Smooth muscle cell (in vitro differentiated cells): ENCODE measurements around the gene RNH1. TPM values are rescaled to one million over a fixed set of nuclear protein-coding genes. Genes with fewer than 3 reads are reported as not detected.
"Not testable (repeated sequence)": the region's sequence is repeated elsewhere in the genome, so short reads cannot be mapped to it uniquely, and the experiment has no call there.

Experiments used
- DNase-seq: peaks from one replicate; lab custom pipeline; 2025; ENCODE audit not compliant: unreplicated experiment; lab: John Stamatoyannopoulos, UW
- H2AFZ ChIP-seq: fragments of 200-600 bp; sonication (generic); 2 replicates; pipeline ENCODE4 v1.6.0; 2016; ENCODE audit warnings: antibody characterized with exemption, low read depth, mild to moderate bottlenecking
- H3F3A ChIP-seq: fragments of 200-600 bp; sonication (generic); 2 replicates; pipeline ENCODE4 v1.6.0; 2017; ENCODE audit warnings: antibody characterized with exemption, low read depth
- H3K27ac ChIP-seq: fragments of 200-600 bp; sonication (generic); 2 replicates; pipeline ENCODE4 v1.5.1; 2016; ENCODE audit warnings: low read depth, mild to moderate bottlenecking
- H3K27me3 ChIP-seq: fragments of 200-600 bp; sonication (generic); 2 replicates; pipeline ENCODE4 v1.6.1; 2016; ENCODE audit warnings: low read depth, mild to moderate bottlenecking
- H3K36me3 ChIP-seq: fragments of 200-600 bp; sonication (generic); 2 replicates; pipeline ENCODE4 v1.5.1; 2016; ENCODE audit warnings: low read depth
- H3K4me1 ChIP-seq: fragments of 200-600 bp; sonication (generic); 2 replicates; pipeline ENCODE4 v1.5.1; 2016; ENCODE audit warnings: low read depth
- H3K4me2 ChIP-seq: fragments of 200-600 bp; sonication (generic); 2 replicates; pipeline ENCODE4 v1.6.0; 2016; ENCODE audit warnings: mild to moderate bottlenecking
- H3K4me3 ChIP-seq: fragments of 200-600 bp; sonication (generic); 2 replicates; pipeline ENCODE4 v1.5.1; 2016; ENCODE audit warnings: mild to moderate bottlenecking
- H3K79me2 ChIP-seq: fragments of 200-600 bp; sonication (generic); 2 replicates; pipeline ENCODE4 v1.6.0; 2016; ENCODE audit warnings: low read depth, mild to moderate bottlenecking
- H3K9ac ChIP-seq: fragments of 200-600 bp; sonication (generic); 2 replicates; pipeline ENCODE4 v1.6.0; 2016; ENCODE audit warnings: low read depth
- H3K9me3 ChIP-seq: fragments of 200-600 bp; sonication (generic); replicated peaks from 2 replicates; pipeline ENCODE4 v1.5.1; 2016; ENCODE audit warnings: low read depth
- H4K20me1 ChIP-seq: fragments of 200-600 bp; sonication (generic); 2 replicates; pipeline ENCODE4 v1.6.0; 2016; ENCODE audit warnings: low read depth
- WGBS: methylation state at CpG from one replicate; pipeline ENCODE4 v1.1.7; 2016; ENCODE audit warnings: low lambda C conversion rate; 5-methylcytosine and 5-hydroxymethylcytosine counted together
- polyA plus RNA-seq: library from polyadenylated mRNA; unstranded; fragments of >200 nt; fragmentation: Nextera tagmentation; extraction: Ambion mirVana; gene quantifications from 2 replicates; pipeline ENCODE4 v1.2.1, GENCODE V29; 2016
- total RNA-seq: library from RNA; depleted of rRNA; stranded (reverse); fragments of >200 nt; gene quantifications from 2 replicates; pipeline ENCODE4 v1.2.3, GENCODE V29; 2014
- TF ChIP-seq, protein P1 (sequence below): fragments of 200-600 bp; sonication (generic); IDR thresholded peaks from 2 replicates; pipeline ENCODE4 v1.5.1; 2017; ENCODE audit warnings: borderline replicate concordance, mild to moderate bottlenecking, antibody characterized with exemption; ENCODE audit not compliant: insufficient read depth, poor library complexity, severe bottlenecking

RNH1 gene
- total and polyA plus RNA-seq, 2 experiments from 2014 or later = 91.3 to 243 TPM

DNA sequence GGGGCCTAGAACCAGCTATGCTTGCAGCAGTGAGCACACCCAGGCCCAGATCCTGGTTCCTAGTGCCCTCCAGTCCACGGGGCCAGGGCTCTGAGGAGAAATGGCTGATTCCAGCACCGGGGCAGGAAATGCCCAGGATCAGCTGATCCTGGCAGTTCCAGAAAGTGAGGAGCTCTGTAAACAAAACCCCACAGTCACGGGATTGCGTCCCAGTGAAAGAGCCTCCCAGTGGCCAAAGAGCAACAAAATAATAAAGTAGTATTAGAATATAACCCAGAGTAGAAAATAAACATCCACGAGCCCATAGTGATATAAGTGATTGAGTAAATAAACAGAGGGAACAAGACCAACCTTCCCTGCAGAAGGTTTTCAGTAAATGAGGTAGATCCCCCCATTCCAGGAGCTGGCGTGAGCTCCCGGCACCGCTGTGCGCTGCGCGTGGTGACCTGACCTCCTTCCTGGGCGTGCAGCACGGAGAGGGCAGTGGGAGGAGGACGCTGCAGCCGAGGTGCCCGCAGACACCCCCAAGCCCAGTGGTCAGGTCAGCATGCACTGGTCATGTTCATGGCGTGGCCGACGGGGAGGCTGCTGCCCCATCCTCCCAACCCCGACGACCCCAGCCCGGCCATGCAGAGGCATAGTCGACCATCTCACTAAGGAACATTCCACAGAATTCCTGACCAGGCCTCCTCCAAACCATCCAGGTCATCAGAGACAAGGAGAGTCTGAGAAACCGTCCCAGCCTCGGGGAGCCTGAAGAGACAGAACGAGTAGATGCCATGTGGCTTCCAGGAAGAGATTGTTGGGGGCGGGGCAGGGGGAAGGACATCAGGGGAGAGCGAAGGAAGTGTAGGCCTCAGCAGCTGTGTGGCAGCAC is 37.1 kb downstream of the RNH1 start:
- Histone ChIP-seq H3K27ac (peak overlapping the region; percentile 59), H3K4me3 (peak overlapping the region; percentile 23)

GRCh38 chr11:469026-469683 is 37.9 kb downstream of the RNH1 start:
- peak overlapping the region; percentile 43 for H3K9ac ChIP-seq

More for the DNA sequence above, 37.1 kb downstream of the RNH1 start:
- H4K20me1 ChIP-seq = peaks cover 5% of the 10 kb centered on the region
- H3K4me1 ChIP-seq = peaks cover 4% of the 10 kb centered on the region
- no peaks in the 10 kb centered on the region for H3K27me3 ChIP-seq
- WGBS = 80% methylated on average over 27 of the region's 28 CpGs
- H2AFZ ChIP-seq = no peak overlapping the region
- H3K9me3 ChIP-seq = no peaks in the 10 kb centered on the region
- H3K4me2 ChIP-seq = peak overlapping the region; percentile 73
- DNase-seq = no peak
- TF ChIP-seq, protein P1, sequence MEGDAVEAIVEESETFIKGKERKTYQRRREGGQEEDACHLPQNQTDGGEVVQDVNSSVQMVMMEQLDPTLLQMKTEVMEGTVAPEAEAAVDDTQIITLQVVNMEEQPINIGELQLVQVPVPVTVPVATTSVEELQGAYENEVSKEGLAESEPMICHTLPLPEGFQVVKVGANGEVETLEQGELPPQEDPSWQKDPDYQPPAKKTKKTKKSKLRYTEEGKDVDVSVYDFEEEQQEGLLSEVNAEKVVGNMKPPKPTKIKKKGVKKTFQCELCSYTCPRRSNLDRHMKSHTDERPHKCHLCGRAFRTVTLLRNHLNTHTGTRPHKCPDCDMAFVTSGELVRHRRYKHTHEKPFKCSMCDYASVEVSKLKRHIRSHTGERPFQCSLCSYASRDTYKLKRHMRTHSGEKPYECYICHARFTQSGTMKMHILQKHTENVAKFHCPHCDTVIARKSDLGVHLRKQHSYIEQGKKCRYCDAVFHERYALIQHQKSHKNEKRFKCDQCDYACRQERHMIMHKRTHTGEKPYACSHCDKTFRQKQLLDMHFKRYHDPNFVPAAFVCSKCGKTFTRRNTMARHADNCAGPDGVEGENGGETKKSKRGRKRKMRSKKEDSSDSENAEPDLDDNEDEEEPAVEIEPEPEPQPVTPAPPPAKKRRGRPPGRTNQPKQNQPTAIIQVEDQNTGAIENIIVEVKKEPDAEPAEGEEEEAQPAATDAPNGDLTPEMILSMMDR = no peak
- H3F3A ChIP-seq = no peaks in the 10 kb centered on the region
- peaks cover 31% of the 10 kb centered on the region for H3K79me2 ChIP-seq
- H3K9ac ChIP-seq = peak overlapping the region; percentile 43
- no peaks in the 10 kb centered on the region for H3K36me3 ChIP-seq

GRCh38 chr11:468493-468892 is 38.5 kb downstream of the RNH1 start:
- Histone ChIP-seq H3F3A (no peaks in the 10 kb centered on the region), H3K27ac (no peak overlapping the region), H3K4me1 (peaks cover 4% of the 10 kb centered on the region), H3K36me3 (no peaks in the 10 kb centered on the region), H3K27me3 (no peaks in the 10 kb centered on the region), H2AFZ (no peak overlapping the region), H3K4me2 (no peak overlapping the region), H3K79me2 (peaks cover 31% of the 10 kb centered on the region), H3K9me3 (no peaks in the 10 kb centered on the region), H3K9ac (no peak overlapping the region), H4K20me1 (peaks cover 5% of the 10 kb centered on the region), H3K4me3 (no peak overlapping the region)
- DNase-seq = no peak
- 72% methylated on average over 6 of the region's 6 CpGs for WGBS
- TF ChIP-seq, protein P1 = no peak

More at GRCh38 chr11:469026-469683, 37.9 kb downstream of the RNH1 start:
- H4K20me1 ChIP-seq, H3K9me3 ChIP-seq, H3K36me3 ChIP-seq, H3F3A ChIP-seq, H3K4me1 ChIP-seq, H2AFZ ChIP-seq, DNase-seq, H3K27me3 ChIP-seq: not testable (repeated sequence)
- Histone ChIP-seq H3K27ac (peak overlapping the region; percentile 59), H3K4me2 (peak overlapping the region; percentile 73), H3K4me3 (peak overlapping the region; percentile 23), H3K79me2 (peaks cover 31% of the 10 kb centered on the region)
- whole genome bisulfite sequencing = 67% methylated on average over 12 of the region's 19 CpGs

- TF ChIP-seq, protein P1 = no peak
- Histone ChIP-seq H3K4me2 (no peak overlapping the region), H3K9me3 (no peaks in the 10 kb centered on the region), H3K4me1 (peaks cover 4% of the 10 kb centered on the region), H3K4me3 (no peak overlapping the region), H3F3A (no peaks in the 10 kb centered on the region), H4K20me1 (peaks cover 2% of the 10 kb centered on the region), H3K27ac (no peak overlapping the region), H2AFZ (no peak overlapping the region), H3K36me3 (no peaks in the 10 kb centered on the region), H3K9ac (no peak overlapping the region), H3K79me2 (peaks cover 28% of the 10 kb centered on the region), H3K27me3 (no peaks in the 10 kb centered on the region)
- WGBS = 83% methylated on average over 12 of the region's 12 CpGs
- no peak for DNase-seq
Observed at GRCh38 chr11:468036-468435, 39.0 kb downstream of the RNH1 start.
